Fibroblast of lung (primary cell): ENCODE results near the gene ASF1A.

Experiments
- CTCF ChIP-seq, 2 donors: IDR thresholded peaks in 1 of 2; conservative IDR thresholded peaks in 1 of 2; 1 replicate in 1 of 2; 2 replicates in 1 of 2; pipeline ENCODE4 v1.5.1; 2011 to 2012; ENCODE audit warnings: low read length in 2 of 2, control low read depth in 1 of 2, inconsistent platforms in 1 of 2, low read depth in 1 of 2, mild to moderate bottlenecking in 1 of 2
- EZH2 ChIP-seq: IDR thresholded peaks from 2 replicates; pipeline ENCODE4 v1.5.1; 2012; ENCODE audit warnings: low read length, control low read depth, mild to moderate bottlenecking; ENCODE audit errors: missing control alignments

GRCh38 chr6:118933855-118934460 is 40.0 kb downstream of the ASF1A start:
- no peak for TF ChIP-seq CTCF (conservative IDR thresholded peaks at IDR 0.05 in 1 of 2, IDR thresholded peaks at IDR 0.05 in 1 of 2; ENCODE audit: low read depth in 1 of 2, low read length in 2 of 2)
- TF ChIP-seq EZH2, result no peak
